GM18505 (cell line): ENCODE data around the gene CKAP2L.

Experiments used
- ATAC-seq: cut with Tn5 transposase; IDR thresholded peaks from one replicate; pipeline ENCODE4 v1.9.1; 2021; ENCODE audit not compliant: unreplicated experiment
- POLR2A ChIP-seq: IDR thresholded peaks from 4 replicates; pipeline ENCODE4 v1.6.1; 2011; ENCODE audit warnings: borderline replicate concordance; ENCODE audit not compliant: insufficient read depth, insufficient read length; ENCODE audit errors: extremely low read depth

CKAP2L gene

DNA sequence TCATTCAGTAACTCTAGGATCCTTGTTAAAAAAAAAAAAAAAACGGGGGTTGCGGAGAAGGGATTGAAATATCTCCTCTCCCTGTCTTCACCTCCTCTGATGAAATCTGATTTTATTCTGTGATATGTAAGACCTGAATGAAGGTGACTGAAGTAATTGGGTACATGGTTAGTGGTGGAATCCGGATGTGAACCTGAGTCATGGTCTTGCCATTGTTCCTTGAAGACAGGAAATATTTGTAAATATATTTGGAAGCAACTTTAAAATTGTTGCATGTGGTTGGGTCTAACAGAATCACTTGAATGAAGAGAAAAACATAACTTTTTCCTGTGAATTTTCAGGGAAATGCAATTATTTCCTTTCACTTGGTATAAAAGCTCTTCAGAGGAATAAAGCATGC is 22.9 kb upstream of the CKAP2L start:
- no peak for ATAC-seq
- TF ChIP-seq POLR2A = no peak

DNA sequence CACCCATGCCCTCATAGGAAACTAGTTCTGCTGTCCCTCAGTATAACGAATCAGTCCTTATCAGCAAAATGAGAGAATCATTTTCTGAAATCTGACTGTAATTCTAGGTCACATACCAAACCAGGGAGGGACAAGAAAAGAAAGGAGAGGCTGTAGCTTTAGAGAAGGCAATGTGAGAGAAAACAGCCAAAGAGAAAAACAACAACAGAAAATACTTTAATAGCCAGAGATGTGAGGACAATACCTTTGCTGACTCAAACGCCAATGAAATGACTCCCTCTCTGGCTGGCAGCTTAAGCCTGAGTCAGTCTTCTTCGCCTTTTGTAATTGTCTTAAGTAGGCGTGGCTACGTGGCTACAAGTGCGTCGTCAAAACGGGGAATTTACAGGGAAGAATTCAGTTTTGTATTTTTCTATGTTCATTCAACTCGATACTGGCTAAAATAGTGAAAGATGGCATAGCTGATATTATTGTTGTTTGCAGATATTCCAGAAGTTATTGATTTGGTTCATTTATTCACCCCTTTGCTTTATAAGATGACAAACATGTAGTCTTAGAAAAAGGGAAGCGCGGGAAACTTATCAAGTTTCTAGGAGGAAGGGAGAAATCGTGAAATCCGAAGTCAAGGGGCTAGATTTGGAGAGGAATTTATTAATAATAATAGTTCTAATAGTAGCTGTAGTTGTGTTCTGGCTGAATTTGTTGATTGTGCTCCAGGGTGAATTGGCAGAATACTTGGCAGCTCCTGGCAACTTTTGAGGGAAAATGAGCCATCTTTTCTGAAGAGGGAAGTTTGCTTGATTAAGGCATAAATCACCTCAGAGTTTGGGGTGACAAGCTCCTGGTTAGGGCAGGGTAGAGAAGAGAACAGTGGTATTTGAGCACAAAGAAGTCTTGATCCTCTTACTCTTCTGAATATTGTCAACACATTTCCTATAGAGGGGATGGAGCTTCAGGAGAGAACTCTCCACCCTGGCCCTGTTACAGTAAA is 20.1 kb upstream of the CKAP2L start, which contains the start of gene IL1A:
Gene IL1A (minus strand): TSS at position 295 of the 991 bp plus-strand sequence. CDS start 723 bp downstream, outside the sequence.
- ATAC-seq = no peak
- TF ChIP-seq POLR2A = peak; percentile 59

DNA sequence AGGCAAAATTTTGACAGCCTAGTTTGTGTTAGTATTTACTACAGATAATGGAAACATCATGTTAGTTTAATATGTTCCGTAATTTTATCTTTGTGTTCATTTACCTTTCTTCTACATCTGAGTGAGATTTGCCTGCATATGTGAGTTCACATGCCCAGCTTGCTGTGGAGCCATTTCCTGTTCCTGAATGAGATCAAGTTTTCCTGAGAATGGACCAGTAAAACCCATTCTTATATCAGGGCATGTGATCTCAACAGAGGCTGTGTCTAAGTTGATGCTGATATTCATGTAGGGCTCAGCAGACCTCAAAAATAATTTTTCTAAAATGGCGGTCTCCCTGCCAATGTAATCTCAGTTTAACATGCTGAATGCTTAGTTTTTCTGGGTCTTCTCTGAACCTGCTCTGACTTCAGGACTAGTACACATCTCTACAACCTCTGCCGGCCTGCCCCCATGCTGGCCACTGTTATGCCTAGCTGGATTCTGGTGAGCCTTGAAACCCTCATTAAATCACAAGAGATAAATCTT is 18.8 kb upstream of the CKAP2L start:
- TF ChIP-seq POLR2A = no peak
- peak; percentile 12 for ATAC-seq

DNA sequence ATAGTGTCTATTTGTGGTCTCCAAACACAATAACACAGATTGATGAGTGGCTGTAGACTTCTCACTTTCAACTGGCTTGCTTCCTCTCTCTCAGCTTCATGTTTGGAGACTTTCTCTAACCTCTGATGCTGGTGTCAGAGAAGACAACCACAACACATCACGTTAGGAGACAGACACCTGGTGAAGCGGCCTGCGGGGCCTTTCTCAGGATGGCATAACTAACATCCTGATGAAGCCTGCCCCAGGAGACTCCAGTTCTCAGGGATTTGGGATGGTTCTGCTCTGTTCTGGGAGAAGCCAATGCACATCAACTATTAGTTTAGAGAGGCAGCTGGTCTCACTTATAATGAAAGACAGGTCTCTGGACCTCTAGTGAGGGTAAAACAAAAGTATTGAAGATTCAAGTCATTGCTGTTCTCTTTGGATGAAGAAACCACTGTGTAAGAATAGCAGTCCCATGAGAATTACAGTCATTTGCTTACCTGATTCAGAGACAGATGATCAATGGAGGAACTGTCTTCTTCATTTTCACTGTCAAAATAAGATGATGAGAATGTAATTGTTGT is 17.9 kb upstream of the CKAP2L start:
- ATAC-seq = peak; percentile 69
- TF ChIP-seq POLR2A = no peak

DNA sequence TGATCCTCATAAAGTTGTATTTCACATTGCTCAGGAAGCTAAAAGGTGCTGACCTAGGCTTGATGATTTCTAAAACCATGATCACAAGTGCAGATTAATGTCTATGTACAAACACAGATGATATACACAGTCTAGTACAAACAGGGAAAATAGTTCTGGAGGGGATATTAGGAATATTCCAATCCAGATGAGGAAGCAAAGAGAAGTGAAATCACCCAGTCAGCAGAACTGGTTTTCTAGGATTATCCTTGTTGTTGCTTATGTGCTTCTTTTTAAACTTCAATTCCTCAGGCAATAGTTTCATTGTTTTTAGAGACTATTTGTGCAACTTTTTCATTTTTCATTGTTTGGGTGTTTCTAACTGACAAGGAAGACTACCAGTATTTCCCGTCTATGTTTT is 15.2 kb upstream of the CKAP2L start:
- no peak for ATAC-seq
- TF ChIP-seq POLR2A = no peak

DNA sequence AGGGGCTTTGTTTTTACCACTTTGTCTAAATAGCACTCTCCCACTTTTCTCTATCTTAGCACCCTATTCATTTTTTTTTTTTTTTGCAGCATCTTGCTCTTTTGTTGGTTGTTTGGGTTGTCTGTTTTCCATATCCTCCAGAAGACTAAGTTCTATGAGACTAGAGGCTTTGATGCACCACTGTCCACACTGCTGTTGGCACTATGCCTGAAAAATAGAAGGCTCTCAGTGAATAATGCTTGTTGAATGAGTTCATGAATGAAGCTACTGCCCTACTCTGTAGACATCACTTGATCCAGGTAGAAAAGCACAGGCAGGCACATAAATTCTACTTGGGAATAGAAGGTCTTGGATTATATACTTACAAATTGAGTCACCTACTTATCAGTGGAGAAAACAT is 12.6 kb upstream of the CKAP2L start:
- ATAC-seq = no peak
- no peak for TF ChIP-seq POLR2A

DNA sequence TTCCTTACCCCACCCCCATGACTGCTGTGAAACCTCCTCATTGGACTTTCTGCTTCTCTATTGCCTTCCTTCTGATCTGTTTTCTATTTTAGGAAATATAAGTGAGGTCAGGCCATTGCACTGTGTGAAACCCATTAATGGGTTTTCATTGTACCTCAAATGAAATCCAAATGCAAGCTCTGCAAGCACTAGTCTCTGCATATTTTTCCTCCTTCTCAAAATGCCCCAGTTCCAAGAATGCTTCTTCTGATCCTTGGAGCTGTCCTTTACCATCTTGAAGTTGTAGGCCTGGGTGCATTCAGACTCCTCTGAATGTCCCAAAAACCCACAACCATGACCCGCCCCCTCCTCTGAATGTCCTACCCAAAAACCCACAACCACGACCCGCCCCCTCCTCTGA is 11.7 kb upstream of the CKAP2L start:
- no peak for TF ChIP-seq POLR2A
- ATAC-seq = no peak

DNA sequence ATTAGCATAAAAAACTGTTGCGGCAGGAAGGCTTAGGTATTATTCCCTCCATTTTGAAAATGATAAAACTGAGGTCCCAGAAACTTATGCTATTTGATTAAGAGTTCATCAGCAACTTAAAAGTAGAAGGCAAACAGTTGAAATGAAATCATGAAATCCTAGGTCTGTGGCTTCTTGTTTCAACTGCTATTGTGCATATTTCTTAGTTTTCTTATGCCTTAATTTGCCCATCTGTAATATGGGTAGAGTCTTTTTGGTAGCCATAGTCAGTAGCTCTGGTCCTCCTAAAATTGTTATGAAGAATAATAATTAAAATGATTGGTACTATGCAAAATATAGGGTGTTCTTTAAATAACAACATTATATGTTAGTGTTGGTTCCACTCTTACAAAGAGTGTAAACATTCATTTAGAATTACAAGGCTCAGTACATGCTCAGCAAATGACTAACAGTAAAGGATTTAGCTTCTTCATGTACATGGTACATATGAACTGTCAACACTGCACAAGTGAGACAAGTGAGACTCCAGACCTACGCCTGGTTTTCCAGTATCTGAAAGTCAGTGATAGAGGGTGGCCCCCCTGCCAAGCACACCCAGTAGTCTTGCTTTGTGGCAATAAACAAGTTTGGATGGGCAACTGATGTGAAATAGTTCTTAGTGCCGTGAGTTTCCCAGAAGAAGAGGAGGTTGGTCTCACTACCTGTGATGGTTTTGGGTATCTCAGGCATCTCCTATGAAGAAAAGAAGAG is 10.3 kb upstream of the CKAP2L start:
- TF ChIP-seq POLR2A = no peak
- ATAC-seq = no peak

DNA sequence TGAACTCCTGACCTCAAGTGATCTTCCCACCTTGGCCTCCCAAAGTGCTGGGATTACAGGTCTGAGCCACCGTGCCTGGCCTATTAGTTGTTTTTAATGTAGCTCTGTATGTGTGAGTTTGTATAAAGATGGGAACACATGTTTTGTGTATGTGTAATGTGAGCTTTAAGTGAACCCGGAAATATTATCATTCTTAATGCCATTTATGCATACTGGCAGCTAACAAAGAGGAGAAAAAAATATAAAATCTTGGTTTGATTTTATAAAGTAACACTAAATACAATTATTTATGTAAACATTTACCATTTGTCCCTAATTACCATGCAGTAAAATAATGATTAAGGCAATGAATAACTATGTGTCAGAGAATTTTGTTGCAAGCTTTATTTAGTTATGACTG is 9.1 kb upstream of the CKAP2L start:
- no peak for TF ChIP-seq POLR2A
- no peak for ATAC-seq

DNA sequence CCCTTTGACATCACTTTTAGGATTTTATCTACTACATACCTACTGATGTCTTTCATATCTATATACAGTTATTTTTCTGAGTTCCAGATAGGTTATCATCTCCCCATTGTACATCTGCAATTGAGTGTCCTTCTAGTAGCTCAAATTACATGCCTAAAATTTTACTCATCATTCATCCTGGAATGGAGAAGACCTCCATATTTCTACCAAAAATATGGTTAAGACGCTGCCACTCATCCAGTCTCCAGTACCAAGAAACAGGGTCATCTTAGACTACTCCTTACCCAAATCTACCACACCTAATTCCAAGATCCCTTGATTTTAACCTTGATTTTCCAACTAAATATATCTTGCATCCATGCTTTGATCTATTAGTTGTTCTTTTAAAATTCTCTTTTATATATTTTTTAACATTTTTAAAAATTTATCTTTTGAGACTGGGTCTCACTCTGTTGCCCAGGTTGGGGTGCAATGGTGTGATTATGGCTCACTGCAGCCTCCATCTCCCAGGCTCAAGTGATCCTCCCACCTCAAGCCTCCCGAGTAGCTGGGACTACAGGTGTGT is 8.6 kb upstream of the CKAP2L start:
- TF ChIP-seq POLR2A = no peak
- ATAC-seq = no peak

DNA sequence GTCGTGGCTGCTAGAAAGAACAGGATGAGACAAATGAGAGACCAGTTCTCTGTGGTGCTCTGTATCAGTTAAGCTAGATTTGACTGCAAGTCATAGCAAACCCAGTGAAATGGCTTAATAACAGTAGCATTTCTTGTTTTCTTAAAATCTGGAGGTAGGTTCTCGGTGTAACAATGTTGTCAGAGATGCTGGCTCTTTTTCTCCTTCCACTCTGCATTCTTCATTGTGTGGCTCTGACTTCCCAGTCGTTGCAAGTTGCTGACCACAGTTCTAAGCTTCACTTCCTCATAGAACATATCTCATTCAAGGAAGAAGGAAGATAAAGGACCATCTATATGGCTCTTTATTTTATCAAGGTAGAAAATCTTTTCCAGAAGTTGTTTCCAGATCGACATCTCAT is 7.9 kb upstream of the CKAP2L start:
- no peak for TF ChIP-seq POLR2A
- no peak for ATAC-seq

DNA sequence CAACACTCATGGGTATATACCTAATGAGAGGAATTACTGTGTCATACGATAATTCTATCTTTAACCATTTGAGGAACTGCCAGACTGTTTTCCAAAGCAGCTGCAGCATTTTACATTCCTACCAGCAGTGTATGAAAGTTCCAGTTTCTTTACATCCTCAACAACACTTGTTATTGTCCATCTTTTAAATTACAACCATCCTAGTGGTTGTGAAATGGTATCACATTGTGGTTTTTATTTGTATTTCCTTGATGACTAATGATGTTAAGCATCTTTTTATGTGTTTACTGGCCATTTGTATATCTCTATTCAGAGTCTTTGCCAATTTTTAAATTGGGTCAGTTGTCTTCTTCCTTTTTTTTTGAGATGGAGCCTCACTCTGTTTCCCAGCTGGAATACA is 4.0 kb upstream of the CKAP2L start:
- no peak for ATAC-seq
- no peak for TF ChIP-seq POLR2A
